Fibroblast of mammary gland (primary cell): ENCODE measurements around the gene MDM2.

ENCODE experiments used
- DNase-seq: peaks from one replicate; pipeline ENCODE4 v3.0.0-alpha.2; 2010; ENCODE audit warnings: low read depth
- H3K4me3 ChIP-seq: 2 replicates; pipeline ENCODE4 v1.5.1; 2011; ENCODE audit warnings: low read depth, mild to moderate bottlenecking, low read length, moderate library complexity; ENCODE audit not compliant: control insufficient read depth
- CTCF ChIP-seq: conservative IDR thresholded peaks from 2 replicates; pipeline ENCODE4 v1.5.1; 2011; ENCODE audit warnings: low read depth, low read length, inconsistent platforms; ENCODE audit not compliant: control insufficient read depth, insufficient read depth

MDM2 gene

GRCh38 chr12:68868043-68868790 is 60.2 kb downstream of the MDM2 start:
- TF ChIP-seq CTCF, result no peak
- DNase-seq, result no peak
- no peak overlapping the region for H3K4me3 ChIP-seq

GRCh38 chr12:68870011-68870410 is 62.0 kb downstream of the MDM2 start:
- no peak for DNase-seq
- no peak overlapping the region for H3K4me3 ChIP-seq
- TF ChIP-seq CTCF, result no peak

- no peak for TF ChIP-seq CTCF
- no peak overlapping the region for H3K4me3 ChIP-seq
- DNase-seq, result no peak
Observed at GRCh38 chr12:68870443-68870842, 62.5 kb downstream of the MDM2 start.

GRCh38 chr12:68871396-68871795 is 63.4 kb downstream of the MDM2 start:
- no peak for DNase-seq
- H3K4me3 ChIP-seq, result no peak overlapping the region
- no peak for TF ChIP-seq CTCF

GRCh38 chr12:68871921-68872320 is 63.9 kb downstream of the MDM2 start:
- no peak overlapping the region for H3K4me3 ChIP-seq
- peak; percentile 40 for DNase-seq
- TF ChIP-seq CTCF, result peak; percentile 33

- TF ChIP-seq CTCF, result no peak
- no peak overlapping the region for H3K4me3 ChIP-seq
- DNase-seq, result no peak
Observed at GRCh38 chr12:68873316-68873715, 65.3 kb downstream of the MDM2 start.
